A673 (cell line): ENCODE measurements around the gene MAGI3. TPM values are rescaled to one million over a fixed set of nuclear protein-coding genes. Genes with fewer than 3 reads are reported as not detected.

Experiments
- BruUV-seq: library from RNA; stranded (reverse); fragments of 400-500 nt; replicated peaks from 2 replicates; lab custom pipeline; 2021; lab: Mats Ljungman, UMichigan
- CTCF ChIA-PET: fragments of 300-600 bp; sonication (Branson Sonifier 250); formaldehyde crosslinking; loops from one replicate; lab custom pipeline; 2022; ENCODE audit warnings: antibody characterized with exemption; lab: Charles Lee
- POLR2A ChIA-PET: fragments of 300-600 bp; sonication (Branson Sonifier 250); formaldehyde crosslinking; loops from one replicate; lab custom pipeline; 2022; ENCODE audit warnings: antibody characterized with exemption; ENCODE audit not compliant: low non-redundant PET; lab: Charles Lee
- DNase-seq: peaks from one replicate; pipeline ENCODE4 v3.0.0-alpha.2; 2015; ENCODE audit warnings: low spot score
- H3K27ac ChIP-seq: fragments of 200-600 bp; sonication (generic); 2 replicates; pipeline ENCODE4 v1.5.1; 2016; ENCODE audit warnings: mixed run types, low read depth, mild to moderate bottlenecking, mixed read lengths, antibody characterized with exemption, low read length; ENCODE audit not compliant: poor library complexity, severe bottlenecking
- H3K27me3 ChIP-seq: fragments of 200-600 bp; sonication (generic); replicated peaks from 2 replicates; pipeline ENCODE4 v1.6.1; 2017; ENCODE audit warnings: mixed run types, low read depth, mild to moderate bottlenecking, mixed read lengths, antibody characterized with exemption, low read length; ENCODE audit not compliant: insufficient read depth, poor library complexity
- H3K36me3 ChIP-seq: fragments of 200-600 bp; sonication (generic); 2 replicates; pipeline ENCODE4 v1.6.1; 2016; ENCODE audit warnings: mixed run types, mild to moderate bottlenecking, mixed read lengths, antibody characterized with exemption, low read length; ENCODE audit not compliant: insufficient read depth, poor library complexity, severe bottlenecking
- H3K4me1 ChIP-seq: fragments of 200-600 bp; sonication (generic); 2 replicates; pipeline ENCODE4 v1.6.1; 2017; ENCODE audit warnings: mixed run types, mild to moderate bottlenecking, mixed read lengths, antibody characterized with exemption, low read length; ENCODE audit not compliant: insufficient read depth, poor library complexity, severe bottlenecking
- H3K4me3 ChIP-seq: fragments of 200-600 bp; sonication (generic); 2 replicates; pipeline ENCODE4 v1.5.1; 2016; ENCODE audit warnings: low read depth, mixed run types, mild to moderate bottlenecking, mixed read lengths, low read length; ENCODE audit not compliant: poor library complexity, severe bottlenecking
- H3K9me3 ChIP-seq: fragments of 200-600 bp; sonication (generic); 2 replicates; pipeline ENCODE4 v1.6.1; 2016; ENCODE audit warnings: mixed run types, low read depth, mild to moderate bottlenecking, mixed read lengths, antibody characterized with exemption, low read length; ENCODE audit not compliant: poor library complexity, severe bottlenecking
- EZH2 ChIP-seq: fragments of 200-600 bp; sonication (generic); IDR thresholded peaks from 2 replicates; pipeline ENCODE4 v1.6.1; 2017; ENCODE audit warnings: borderline replicate concordance, low read depth, mild to moderate bottlenecking, mixed read lengths, antibody characterized with exemption, low read length; ENCODE audit not compliant: poor library complexity, severe bottlenecking
- intact Hi-C: fragments of 100-400 bp; cut with micrococcal nuclease; formaldehyde crosslinking; loops from one replicate; pipeline ENCODE4 v1.10.0; 2022; ENCODE audit not compliant: unreplicated experiment
- total RNA-seq: library from RNA; stranded (reverse); gene quantifications from 2 replicates; pipeline ENCODE4 v1.2.3, GENCODE V29; 2021
- TF ChIP-seq, protein P1 (sequence below): fragments of 300-800, 200-600 bp; sonication (generic); conservative IDR thresholded peaks from 2 replicates; pipeline ENCODE4 v1.5.1; 2017; ENCODE audit warnings: low read depth, mild to moderate bottlenecking, antibody characterized with exemption, low read length, moderate library complexity, mixed read lengths

MAGI3 gene
- total RNA-seq, 1 experiment from 2014 or later = 5.1 TPM

DNA sequence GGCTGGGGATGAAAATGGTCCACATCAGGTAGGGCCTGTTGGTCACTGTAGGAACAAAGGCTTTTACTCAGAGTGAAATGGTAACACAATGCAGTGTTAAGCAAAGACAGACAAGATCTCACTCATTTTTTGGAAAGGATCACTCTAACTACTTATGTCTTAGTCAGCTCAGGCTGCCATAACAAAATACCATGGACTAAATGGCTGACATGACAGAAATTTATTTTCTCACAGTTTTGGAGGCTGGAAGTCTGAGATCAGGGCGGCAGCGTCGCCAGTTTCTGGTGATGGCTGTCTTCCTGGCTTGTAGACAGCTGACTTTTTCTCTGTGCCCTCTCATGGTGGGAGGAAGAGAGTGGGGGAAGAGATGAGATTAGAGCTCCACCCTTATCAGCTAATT, 10.2 kb upstream of the MAGI3 start:
- Histone ChIP-seq H3K4me3 (no peak overlapping the region), H3K27ac (no peak overlapping the region), H3K27me3 (no peaks in the 10 kb centered on the region), H3K4me1 (no peaks in the 10 kb centered on the region), H3K36me3 (no peaks in the 10 kb centered on the region), H3K9me3 (no peaks in the 10 kb centered on the region)
- CTCF ChIA-PET = no interaction called here
- intact Hi-C loops = no loop called here
- TF ChIP-seq EZH2 = no peak
- TF ChIP-seq, protein P1, sequence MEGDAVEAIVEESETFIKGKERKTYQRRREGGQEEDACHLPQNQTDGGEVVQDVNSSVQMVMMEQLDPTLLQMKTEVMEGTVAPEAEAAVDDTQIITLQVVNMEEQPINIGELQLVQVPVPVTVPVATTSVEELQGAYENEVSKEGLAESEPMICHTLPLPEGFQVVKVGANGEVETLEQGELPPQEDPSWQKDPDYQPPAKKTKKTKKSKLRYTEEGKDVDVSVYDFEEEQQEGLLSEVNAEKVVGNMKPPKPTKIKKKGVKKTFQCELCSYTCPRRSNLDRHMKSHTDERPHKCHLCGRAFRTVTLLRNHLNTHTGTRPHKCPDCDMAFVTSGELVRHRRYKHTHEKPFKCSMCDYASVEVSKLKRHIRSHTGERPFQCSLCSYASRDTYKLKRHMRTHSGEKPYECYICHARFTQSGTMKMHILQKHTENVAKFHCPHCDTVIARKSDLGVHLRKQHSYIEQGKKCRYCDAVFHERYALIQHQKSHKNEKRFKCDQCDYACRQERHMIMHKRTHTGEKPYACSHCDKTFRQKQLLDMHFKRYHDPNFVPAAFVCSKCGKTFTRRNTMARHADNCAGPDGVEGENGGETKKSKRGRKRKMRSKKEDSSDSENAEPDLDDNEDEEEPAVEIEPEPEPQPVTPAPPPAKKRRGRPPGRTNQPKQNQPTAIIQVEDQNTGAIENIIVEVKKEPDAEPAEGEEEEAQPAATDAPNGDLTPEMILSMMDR = no peak
- BruUV-seq = no TSS peak
- POLR2A ChIA-PET = no interaction called here
- no peak for DNase-seq

DNA sequence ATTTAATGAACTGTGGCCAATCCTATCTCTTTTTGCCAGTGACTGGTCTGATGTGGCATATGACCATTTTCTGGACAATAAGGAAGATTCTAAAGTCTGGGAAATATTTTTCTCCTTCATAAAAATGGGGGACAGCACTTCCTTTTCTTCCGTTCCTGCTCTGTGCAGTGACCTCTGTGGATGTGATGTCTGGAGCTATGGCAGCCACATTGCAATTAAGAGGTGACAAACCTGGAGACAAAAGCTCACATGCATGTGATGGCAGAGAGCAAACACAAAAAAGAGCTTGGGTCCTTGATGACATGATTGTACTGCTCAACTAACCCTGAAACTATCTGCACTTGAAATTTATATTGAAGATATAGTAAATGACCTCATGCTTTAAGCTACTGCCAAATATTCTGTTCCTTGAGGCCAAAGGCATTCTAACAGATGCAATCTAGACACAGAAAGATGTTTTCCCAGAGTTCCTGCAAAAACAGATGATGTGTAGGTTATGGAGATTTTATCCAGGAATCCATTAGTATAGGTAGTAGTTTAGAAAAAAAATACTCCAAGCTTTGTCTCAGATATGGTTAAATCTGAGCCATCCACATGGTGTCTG, 2.2 kb upstream of the MAGI3 start:
- intact Hi-C loops = no loop called here

DNA sequence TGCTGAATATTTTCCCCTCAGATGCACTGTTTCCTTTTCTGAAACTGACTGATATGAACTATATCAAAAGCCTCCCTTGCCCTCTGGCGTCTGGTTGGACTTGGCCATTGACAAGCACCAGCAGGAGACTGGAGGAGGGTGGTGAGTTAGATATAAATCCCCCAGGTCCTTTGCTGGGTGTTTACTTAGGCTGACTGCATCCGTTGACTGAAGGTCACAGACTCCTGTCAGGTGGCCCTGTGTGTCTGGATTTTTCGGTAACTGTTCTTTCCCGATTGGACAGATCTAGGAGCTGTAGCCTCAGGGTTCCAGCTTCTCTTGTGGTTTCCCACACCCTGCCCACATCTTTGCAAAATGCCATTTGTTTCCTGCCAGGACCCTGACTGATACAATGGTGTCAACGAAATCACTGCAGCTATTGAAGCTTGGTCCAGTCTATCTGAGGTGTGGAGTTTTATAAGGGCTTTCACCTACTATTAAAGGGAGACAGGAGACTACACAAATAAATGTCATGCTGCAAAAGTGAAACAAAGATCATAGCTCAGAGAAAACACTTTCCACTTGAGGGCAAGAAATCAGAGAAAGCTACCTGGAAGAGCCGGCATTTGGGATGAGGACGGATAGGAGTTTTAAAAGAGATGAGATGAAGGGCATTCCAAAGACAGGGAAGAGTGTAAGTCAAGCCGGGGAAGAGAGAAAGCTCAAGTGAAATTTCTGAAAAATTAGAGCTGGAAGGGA, 1.5 kb upstream of the MAGI3 start:
- no peak overlapping the region for H3K27ac ChIP-seq
- peak overlapping the region; percentile 88 for H3K4me3 ChIP-seq
- ChIA-PET POLR2A (no interaction called here), CTCF (no interaction called here)
- intact Hi-C loops = no loop called here
- H3K36me3 ChIP-seq = no peaks in the 10 kb centered on the region
- peaks cover 8% of the 10 kb centered on the region for H3K4me1 ChIP-seq
- DNase-seq = no peak
- BruUV-seq = no TSS peak
- no peak for TF ChIP-seq EZH2
- TF ChIP-seq, protein P1 = no peak
- peaks cover 27% of the 10 kb centered on the region for H3K27me3 ChIP-seq
- no peaks in the 10 kb centered on the region for H3K9me3 ChIP-seq

More for the DNA sequence above, 2.2 kb upstream of the MAGI3 start:
- Histone ChIP-seq H3K27ac (no peak overlapping the region), H3K4me1 (peaks cover 8% of the 10 kb centered on the region), H3K36me3 (no peaks in the 10 kb centered on the region), H3K27me3 (peaks cover 20% of the 10 kb centered on the region), H3K4me3 (no peak overlapping the region), H3K9me3 (no peaks in the 10 kb centered on the region)
- ChIA-PET POLR2A (no interaction called here), CTCF (no interaction called here)
- no peak for DNase-seq
- TF ChIP-seq, protein P1 = no peak
- no peak for TF ChIP-seq EZH2
- no TSS peak for BruUV-seq
